ENCODE measurements around the gene SLIT1. TPM values are rescaled to one million over a fixed set of nuclear protein-coding genes. Genes with fewer than 3 reads are reported as not detected.

The SLIT1 gene
- total RNA-seq, result 0.05 TPM in 1 of 2 replicates, not detected in the other

DNA sequence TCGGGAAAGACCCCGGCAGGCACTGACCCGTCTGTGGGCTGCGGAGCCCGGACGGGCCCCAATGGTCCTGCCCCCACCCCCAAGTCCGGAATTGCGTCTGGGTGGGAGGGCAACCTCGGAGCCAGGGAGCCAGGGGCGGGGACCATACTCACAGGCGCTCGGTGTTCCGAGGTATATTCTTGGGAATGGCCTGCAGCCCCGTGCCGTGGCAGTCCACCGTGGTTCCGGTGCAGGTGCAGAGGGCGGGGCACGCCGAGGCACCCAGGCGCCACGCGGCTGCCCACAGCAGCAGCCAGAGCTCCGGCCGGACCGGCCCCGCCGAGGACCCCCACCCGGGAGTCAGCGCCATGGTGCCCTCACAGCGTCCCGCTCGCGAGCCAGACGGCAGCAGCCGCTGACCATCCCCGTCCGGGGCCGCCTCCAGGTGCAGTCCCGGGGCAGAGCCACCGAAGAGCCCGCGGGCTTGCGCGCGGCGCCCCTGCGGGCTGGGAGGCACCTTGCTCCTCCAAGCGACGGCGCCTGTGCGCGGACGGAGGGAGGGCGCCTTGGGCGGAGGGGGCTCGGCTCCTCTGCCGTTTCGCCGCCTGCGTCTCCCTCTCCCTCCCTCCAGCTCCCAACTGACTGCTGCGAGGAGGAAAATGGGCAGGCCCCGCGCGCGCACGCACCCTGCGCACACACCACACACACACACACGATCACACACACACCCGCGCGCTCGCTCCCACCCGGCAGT, at the start of gene SLIT1:
Gene SLIT1 (minus strand): TSS at position 634 of the 733 bp plus-strand sequence. CDS start 285 bp downstream, at position 349.

Other genes with a start within 250 kb of the SLIT1 start
- 4.5 and 10.8 TPM in 2 replicates for gene ARHGAP19, start 106.7 kb upstream of the SLIT1 start, total RNA-seq
- gene FRAT1, start 133.3 kb upstream of the SLIT1 start, total RNA-seq, result 0.09 and 0.59 TPM in 2 replicates
- gene FRAT2, start 148.8 kb upstream of the SLIT1 start, total RNA-seq, result 2.4 and 2.7 TPM in 2 replicates
- 16.9 and 29.6 TPM in 2 replicates for gene RRP12, start 215.4 kb upstream of the SLIT1 start, total RNA-seq
- 483 and 606 TPM in 2 replicates for gene PGAM1, start 240.2 kb upstream of the SLIT1 start, total RNA-seq

All from smooth muscle cell of the umbilical artery (primary cell).